Measurements from ENCODE around the gene EFCAB6. TPM values are rescaled to one million over a fixed set of nuclear protein-coding genes. Genes with fewer than 3 reads are reported as not detected.
A peak's percentile ranks its signal among the peaks of the same experiment; 100 is the strongest.

EFCAB6 gene
- total and polyA plus RNA-seq, 7 experiments from 2014 or later, result 0.08 to 1.4 (median 0.39) TPM; not detected in 1

- peaks cover 0 to 9% (median 4%) of the 10 kb centered on the region in 5 donors for H3K36me3 Mint-ChIP-seq
- Histone ChIP-seq H3K27ac (ENCODE audit: low read depth, low read length) (peak overlapping the region; percentile 82), H3K4me3 (ENCODE audit: low read length) (peak overlapping the region; percentile 93), H3K36me3 (ENCODE audit: control insufficient read depth in 2 of 3, insufficient read depth in 3 of 3, low read length in 3 of 3) (peaks cover 0 to 4% (median 0%) of the 10 kb centered on the region in 3 experiments), H3K27me3 (ENCODE audit: control insufficient read depth in 2 of 2, insufficient read depth in 2 of 2, low read length in 2 of 2) (no peaks in the 10 kb centered on the region), H3K9me3 (ENCODE audit: control insufficient read depth in 2 of 3, low read length in 3 of 3) (no peaks in the 10 kb centered on the region), H3K4me1 (ENCODE audit: control insufficient read depth in 2 of 2, insufficient read depth in 2 of 2, low read length in 2 of 2) (peaks cover 7 to 10% of the 10 kb centered on the region in 2 donors)
- H3K27me3 Mint-ChIP-seq, result no peaks in the 10 kb centered on the region
- DNase-seq (no peak), ATAC-seq (no peak)
- intact Hi-C loops (cut with micrococcal nuclease), result loop anchor here (1.0 to 10.0 kb wide), 6 partner anchors 110 to 852 kb away; partner anchors contain the start of genes PNPLA3 (in 2 of the 2), PARVG (in 1 of the 2) and TTLL12 (in 1 of the 2)
- ChIA-PET POLR2A (interaction anchor here (0.9 to 1.2 kb wide), 2 partner anchors 139 to 873 kb away, joined by 3 read pairs; no protein-coding TSS in a partner anchor), CTCF (no interaction called here)
- peaks cover 19 to 35% (median 31%) of the 10 kb centered on the region in 7 donors for H3K4me1 Mint-ChIP-seq
- H3K9me3 Mint-ChIP-seq, result peaks cover 0 to 4% (median 0%) of the 10 kb centered on the region in 11 donors
- peak overlapping the region; percentile 87 to 95 (median 92) for H3K27ac Mint-ChIP-seq
- H3K4me3 Mint-ChIP-seq, result peak overlapping the region; percentile 82 to 98 (median 94)
These were observed 785 bp upstream of the EFCAB6 start for GRCh38 chr22:43812890-43813289.

GRCh38 chr22:43811777-43812148 lies 342 bp downstream of the EFCAB6 start:
- Histone ChIP-seq H3K27me3 (ENCODE audit: control insufficient read depth in 2 of 2, insufficient read depth in 2 of 2, low read length in 2 of 2) (no peaks in the 10 kb centered on the region), H3K27ac (ENCODE audit: low read depth, low read length) (peak overlapping the region; percentile 82), H3K4me3 (ENCODE audit: low read length) (peak overlapping the region; percentile 93), H3K4me1 (ENCODE audit: control insufficient read depth in 2 of 2, insufficient read depth in 2 of 2, low read length in 2 of 2) (peaks cover 7 to 10% of the 10 kb centered on the region in 2 donors), H3K36me3 (ENCODE audit: control insufficient read depth in 2 of 3, insufficient read depth in 3 of 3, low read length in 3 of 3) (peaks cover 0 to 4% (median 0%) of the 10 kb centered on the region in 3 experiments), H3K9me3 (ENCODE audit: control insufficient read depth in 2 of 3, low read length in 3 of 3) (no peaks in the 10 kb centered on the region)
- intact Hi-C loops (cut with micrococcal nuclease), result loop anchor here (1.0 to 10.0 kb wide), 6 partner anchors 112 to 853 kb away; partner anchors contain the start of genes PNPLA3 (in 2 of the 2), PARVG (in 1 of the 2) and TTLL12 (in 1 of the 2)
- Mint-ChIP-seq H3K9me3 (peaks cover 0 to 4% (median 0%) of the 10 kb centered on the region in 11 donors), H3K4me1 (peaks cover 19 to 35% (median 31%) of the 10 kb centered on the region in 7 donors), H3K27ac (peak overlapping the region; percentile 87 to 95 (median 92)), H3K27me3 (peaks cover 0 to 8% (median 0%) of the 10 kb centered on the region in 5 donors), H3K4me3 (peak overlapping the region; percentile 82 to 98 (median 94)), H3K36me3 (peaks cover 0 to 9% (median 5%) of the 10 kb centered on the region in 5 donors)
- peak; percentile 32 for ATAC-seq
- DNase-seq, result peak in 2 of 9 donors; percentile 15 to 35
- POLR2A ChIA-PET, result no interaction called here
- CTCF ChIA-PET, result no interaction called here

GRCh38 chr22:43802897-43803495 lies 9.1 kb downstream of the EFCAB6 start:
- no peak for DNase-seq
- ChIA-PET CTCF (interaction anchor here (0.6 kb wide), 1 partner anchor 14 kb away, joined by 3 read pairs; no protein-coding TSS in a partner anchor), POLR2A (no interaction called here)
- H3K27me3 Mint-ChIP-seq, result peaks cover 24 to 61% (median 29%) of the 10 kb centered on the region in 5 donors
- peaks cover 0 to 19% (median 5%) of the 10 kb centered on the region in 5 donors for H3K36me3 Mint-ChIP-seq
- intact Hi-C loops (cut with micrococcal nuclease), result no loop called here
- Histone ChIP-seq H3K9me3 (ENCODE audit: control insufficient read depth in 2 of 3, low read length in 3 of 3) (peaks cover 0 to 13% (median 0%) of the 10 kb centered on the region in 3 experiments), H3K27me3 (ENCODE audit: control insufficient read depth in 2 of 2, insufficient read depth in 2 of 2, low read length in 2 of 2) (no peaks in the 10 kb centered on the region), H3K27ac (ENCODE audit: low read depth, low read length) (no peak overlapping the region), H3K36me3 (ENCODE audit: control insufficient read depth in 2 of 3, insufficient read depth in 3 of 3, low read length in 3 of 3) (no peaks in the 10 kb centered on the region), H3K4me1 (ENCODE audit: control insufficient read depth in 2 of 2, insufficient read depth in 2 of 2, low read length in 2 of 2) (no peaks in the 10 kb centered on the region), H3K4me3 (ENCODE audit: low read length) (no peak overlapping the region)
- H3K9me3 Mint-ChIP-seq, result peaks cover 0 to 32% (median 13%) of the 10 kb centered on the region in 11 donors
- H3K4me1 Mint-ChIP-seq, result no peaks in the 10 kb centered on the region
- H3K27ac Mint-ChIP-seq, result no peak overlapping the region
- H3K4me3 Mint-ChIP-seq, result no peak overlapping the region
- ATAC-seq, result no peak

GRCh38 chr22:43800970-43801369 lies 11.1 kb downstream of the EFCAB6 start:
- Histone ChIP-seq H3K27me3 (ENCODE audit: control insufficient read depth in 2 of 2, insufficient read depth in 2 of 2, low read length in 2 of 2) (peaks cover 0 to 5% of the 10 kb centered on the region in 2 donors), H3K9me3 (ENCODE audit: control insufficient read depth in 2 of 3, low read length in 3 of 3) (peaks cover 0 to 13% (median 0%) of the 10 kb centered on the region in 3 experiments), H3K36me3 (ENCODE audit: control insufficient read depth in 2 of 3, insufficient read depth in 3 of 3, low read length in 3 of 3) (no peaks in the 10 kb centered on the region), H3K27ac (ENCODE audit: low read depth, low read length) (no peak overlapping the region), H3K4me1 (ENCODE audit: control insufficient read depth in 2 of 2, insufficient read depth in 2 of 2, low read length in 2 of 2) (no peaks in the 10 kb centered on the region), H3K4me3 (ENCODE audit: low read length) (no peak overlapping the region)
- intact Hi-C loops (cut with micrococcal nuclease), result no loop called here
- CTCF ChIA-PET, result no interaction called here
- peaks cover 25 to 53% (median 29%) of the 10 kb centered on the region in 5 donors for H3K27me3 Mint-ChIP-seq
- H3K36me3 Mint-ChIP-seq, result peaks cover 0 to 14% (median 5%) of the 10 kb centered on the region in 5 donors
- no peak overlapping the region for H3K4me3 Mint-ChIP-seq
- H3K9me3 Mint-ChIP-seq, result peaks cover 0 to 32% (median 13%) of the 10 kb centered on the region in 11 donors
- ATAC-seq, result no peak
- no peak for DNase-seq
- POLR2A ChIA-PET, result no interaction called here
- H3K4me1 Mint-ChIP-seq, result no peaks in the 10 kb centered on the region
- H3K27ac Mint-ChIP-seq, result no peak overlapping the region

GRCh38 chr22:43798492-43798891 lies 13.6 kb downstream of the EFCAB6 start:
- no peaks in the 10 kb centered on the region for H3K4me1 Mint-ChIP-seq
- CTCF ChIA-PET, result no interaction called here
- H3K4me3 Mint-ChIP-seq, result no peak overlapping the region
- Histone ChIP-seq H3K36me3 (ENCODE audit: control insufficient read depth in 2 of 3, insufficient read depth in 3 of 3, low read length in 3 of 3) (no peaks in the 10 kb centered on the region), H3K27ac (ENCODE audit: low read depth, low read length) (no peak overlapping the region), H3K9me3 (ENCODE audit: control insufficient read depth in 2 of 3, low read length in 3 of 3) (peaks cover 0 to 13% (median 0%) of the 10 kb centered on the region in 3 experiments), H3K4me1 (ENCODE audit: control insufficient read depth in 2 of 2, insufficient read depth in 2 of 2, low read length in 2 of 2) (no peaks in the 10 kb centered on the region), H3K4me3 (ENCODE audit: low read length) (no peak overlapping the region), H3K27me3 (ENCODE audit: control insufficient read depth in 2 of 2, insufficient read depth in 2 of 2, low read length in 2 of 2) (peaks cover 0 to 5% of the 10 kb centered on the region in 2 donors)
- peaks cover 0 to 14% (median 5%) of the 10 kb centered on the region in 5 donors for H3K36me3 Mint-ChIP-seq
- ATAC-seq (no peak), DNase-seq (no peak)
- H3K9me3 Mint-ChIP-seq, result peaks cover 0 to 31% (median 13%) of the 10 kb centered on the region in 11 donors
- peaks cover 14 to 37% (median 22%) of the 10 kb centered on the region in 5 donors for H3K27me3 Mint-ChIP-seq
- no peak overlapping the region for H3K27ac Mint-ChIP-seq
- POLR2A ChIA-PET, result no interaction called here
- intact Hi-C loops (cut with micrococcal nuclease), result no loop called here

- Mint-ChIP-seq H3K36me3 (peaks cover 0 to 14% (median 5%) of the 10 kb centered on the region in 5 donors), H3K27me3 (peaks cover 9 to 33% (median 14%) of the 10 kb centered on the region in 5 donors), H3K9me3 (peaks cover 0 to 23% (median 13%) of the 10 kb centered on the region in 11 donors), H3K4me3 (no peak overlapping the region), H3K27ac (no peak overlapping the region), H3K4me1 (no peaks in the 10 kb centered on the region)
- H3K27me3 ChIP-seq (ENCODE audit: control insufficient read depth in 2 of 2, insufficient read depth in 2 of 2, low read length in 2 of 2), result peaks cover 0 to 5% of the 10 kb centered on the region in 2 donors
- DNase-seq (no peak), ATAC-seq (no peak)
- CTCF ChIA-PET, result no interaction called here
- intact Hi-C loops (cut with micrococcal nuclease), result no loop called here
- POLR2A ChIA-PET, result no interaction called here
- H3K27ac ChIP-seq (ENCODE audit: low read depth, low read length), result no peak overlapping the region
- no peak overlapping the region for H3K4me3 ChIP-seq (ENCODE audit: low read length)
- no peaks in the 10 kb centered on the region for H3K36me3 ChIP-seq (ENCODE audit: control insufficient read depth in 2 of 3, insufficient read depth in 3 of 3, low read length in 3 of 3)
- H3K4me1 ChIP-seq (ENCODE audit: control insufficient read depth in 2 of 2, insufficient read depth in 2 of 2, low read length in 2 of 2), result no peaks in the 10 kb centered on the region
- peaks cover 0 to 9% (median 0%) of the 10 kb centered on the region in 3 experiments for H3K9me3 ChIP-seq (ENCODE audit: control insufficient read depth in 2 of 3, low read length in 3 of 3)
These were observed 15.5 kb downstream of the EFCAB6 start for GRCh38 chr22:43796567-43796966.

Data from naive thymus-derived CD4-positive, alpha-beta T cell (primary cell).